NCI-H460 (cell line): ENCODE data around the gene TP53RK. TPM values are rescaled to one million over a fixed set of nuclear protein-coding genes. Genes with fewer than 3 reads are reported as not detected.

Source experiments
- DNase-seq: peaks from one replicate; pipeline ENCODE4 v3.0.0-alpha.2; 2016; ENCODE audit warnings: low read depth; ENCODE audit errors: extremely low read depth
- total RNA-seq: library from RNA; depleted of rRNA; stranded (reverse); fragments of >200 nt; shearing (Covaris generic); gene quantifications from 2 replicates; pipeline ENCODE4 v1.2.3, GENCODE V29; 2014; rRNA removed

The TP53RK gene
- total RNA-seq, 1 experiment from 2014 or later = 24.2 TPM

GRCh38 chr20:46641424-46641823 is 47.8 kb downstream of the TP53RK start:
- no peak for DNase-seq

- DNase-seq = no peak
These were observed 48.5 kb downstream of the TP53RK start for GRCh38 chr20:46640536-46641311.

GRCh38 chr20:46640044-46640443 is 49.2 kb downstream of the TP53RK start:
- no peak for DNase-seq

DNA sequence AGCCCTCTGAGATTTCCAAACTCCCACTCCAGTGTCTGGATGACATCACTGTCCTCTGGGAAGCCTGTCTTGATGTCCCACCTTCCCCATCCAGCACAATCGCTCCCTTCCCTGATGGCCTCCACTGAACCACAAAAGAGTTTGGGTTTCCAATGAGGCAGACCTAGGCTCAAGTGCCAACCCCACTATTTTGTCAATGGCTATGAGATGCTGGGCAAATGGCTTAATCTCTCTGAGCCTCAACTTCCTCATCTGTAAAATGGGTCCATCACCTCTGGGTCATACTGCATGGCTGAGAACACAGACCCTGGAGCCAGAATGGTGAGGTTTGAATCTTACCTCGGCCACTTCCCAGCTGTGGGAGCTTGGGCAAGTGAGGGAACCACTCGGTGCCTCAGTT is 49.7 kb downstream of the TP53RK start:
- DNase-seq = no peak

DNA sequence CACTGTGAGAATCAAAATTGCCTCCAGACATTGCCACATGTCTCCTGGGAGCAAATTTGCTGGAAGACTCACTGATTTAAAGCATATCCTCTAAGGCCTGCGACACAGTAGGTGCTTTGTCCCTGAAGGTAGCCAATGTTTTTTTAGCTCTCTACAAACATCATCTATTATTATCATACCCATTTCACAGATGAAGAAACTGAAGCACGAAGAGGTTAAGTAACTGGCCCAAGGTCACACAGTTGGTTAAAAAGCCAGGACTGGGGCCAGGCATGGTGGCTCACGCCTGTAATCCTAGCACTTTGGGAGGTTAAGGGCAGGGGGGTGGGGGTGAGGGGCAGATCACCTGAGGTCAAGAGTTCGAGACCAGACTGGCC is 50.4 kb downstream of the TP53RK start:
- DNase-seq = no peak

DNA sequence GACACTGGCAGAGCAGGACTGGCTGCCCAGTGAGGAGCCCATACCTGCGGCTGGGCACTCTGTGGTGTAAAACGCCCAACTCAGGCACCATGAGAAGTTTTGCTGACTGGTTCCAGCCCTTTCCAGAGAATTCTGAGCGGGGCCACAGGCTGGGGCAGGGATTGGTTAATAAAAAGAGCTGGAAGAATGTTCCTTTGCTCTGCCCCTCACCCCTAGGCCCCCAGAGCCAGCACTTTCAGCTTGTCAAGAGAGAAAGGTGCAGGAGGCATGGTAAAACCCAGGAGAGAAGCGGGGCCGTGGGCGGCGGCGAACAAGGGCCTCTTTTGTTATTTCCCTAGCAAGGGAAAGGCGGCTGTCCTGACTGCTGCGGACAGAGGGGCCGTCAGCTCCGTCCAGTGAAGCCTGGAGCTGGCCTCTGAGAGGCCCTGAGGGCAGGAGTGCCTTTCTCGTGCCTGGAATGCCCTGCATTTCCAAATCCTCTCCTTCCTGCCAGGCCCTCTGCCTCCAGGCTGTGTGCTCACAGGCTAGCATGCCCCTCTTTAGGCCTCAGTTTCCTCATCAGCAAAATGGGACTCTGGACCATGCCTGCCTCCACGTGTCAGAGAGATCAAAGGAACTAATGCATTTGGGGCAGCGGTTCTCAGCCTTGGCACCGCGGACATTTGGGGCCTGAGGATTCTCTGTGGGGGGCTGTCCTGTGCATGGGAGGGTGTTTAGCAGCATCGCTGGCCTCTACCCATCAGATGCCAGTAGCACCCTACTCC is 50.9 kb downstream of the TP53RK start:
- DNase-seq = no peak

- no peak for DNase-seq
These were observed 51.7 kb downstream of the TP53RK start for GRCh38 chr20:46637427-46638133.

DNA sequence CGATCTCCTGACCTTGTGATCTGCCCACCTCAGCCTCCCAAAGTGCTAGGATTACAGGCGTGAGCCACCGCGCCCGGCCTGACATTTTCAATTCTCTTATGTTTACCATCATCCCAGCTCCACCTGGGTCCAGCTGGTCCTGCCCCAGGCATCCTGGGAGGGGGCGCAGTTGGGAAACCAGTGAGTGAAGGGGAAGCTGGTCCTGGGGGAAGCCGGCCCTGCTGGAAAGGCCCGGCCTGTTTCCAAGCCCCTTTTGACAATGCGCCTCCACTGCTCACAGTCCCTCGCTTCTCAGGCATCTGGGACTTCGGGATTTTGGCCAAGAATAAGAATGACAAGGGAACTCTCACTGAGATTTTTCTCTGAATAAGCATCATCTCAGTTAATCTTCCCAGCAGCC is 52.2 kb downstream of the TP53RK start:
- no peak for DNase-seq

DNA sequence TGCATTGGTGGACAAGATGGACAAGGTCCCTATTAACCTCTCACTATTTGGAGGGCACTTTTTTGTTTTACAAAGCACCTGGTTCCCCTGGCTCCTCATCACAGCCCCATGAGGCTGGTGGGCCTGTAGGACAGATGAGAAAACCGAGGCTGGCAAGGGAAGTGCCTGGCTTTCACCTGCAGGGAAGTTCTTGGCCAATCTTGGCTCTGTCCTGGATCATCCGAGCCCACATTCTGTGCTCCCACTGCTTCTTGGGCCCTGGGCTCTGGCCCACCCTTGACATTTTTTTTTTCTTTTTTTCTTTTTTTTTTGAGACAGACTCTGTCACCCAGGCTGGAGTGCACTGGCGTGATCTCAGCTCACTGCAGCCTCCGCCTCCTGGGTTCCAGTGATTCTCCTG is 52.7 kb downstream of the TP53RK start:
- no peak for DNase-seq

GRCh38 chr20:46635514-46636136 is 53.6 kb downstream of the TP53RK start:
- no peak for DNase-seq

- no peak for DNase-seq
These were observed 54.7 kb downstream of the TP53RK start for GRCh38 chr20:46634528-46634927.

Other genes with a start within 250 kb of the TP53RK start
- 0.66 and 0.94 TPM in 2 replicates for gene ZNF334, start 175.9 kb downstream of the TP53RK start, total RNA-seq
- not detected in 2 replicates for gene OCSTAMP, start 138.8 kb downstream of the TP53RK start, total RNA-seq
- not detected in 2 replicates for gene SLC13A3, start 38.0 kb downstream of the TP53RK start, total RNA-seq
- 0.23 and 0.30 TPM in 2 replicates for gene SLC2A10, start 20.2 kb upstream of the TP53RK start, total RNA-seq
- 0.32 and 1.3 TPM in 2 replicates for gene EYA2, start 205.4 kb upstream of the TP53RK start, total RNA-seq